ENCODE measurements around the gene SAPCD2.
"Not testable (repeated sequence)": the region's sequence is repeated elsewhere in the genome, so short reads cannot be mapped to it uniquely, and the experiment has no call there.

The SAPCD2 gene, protein sequence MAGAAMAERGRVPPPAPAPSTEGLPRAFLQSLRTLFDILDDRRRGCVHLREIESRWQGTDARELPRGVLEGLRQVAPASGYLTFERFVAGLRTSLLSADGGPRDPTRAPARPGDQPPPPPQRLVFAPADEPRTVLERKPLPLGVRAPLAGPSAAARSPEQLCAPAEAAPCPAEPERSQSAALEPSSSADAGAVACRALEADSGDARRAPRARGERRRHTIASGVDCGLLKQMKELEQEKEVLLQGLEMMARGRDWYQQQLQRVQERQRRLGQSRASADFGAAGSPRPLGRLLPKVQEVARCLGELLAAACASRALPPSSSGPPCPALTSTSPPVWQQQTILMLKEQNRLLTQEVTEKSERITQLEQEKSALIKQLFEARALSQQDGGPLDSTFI

DNA sequence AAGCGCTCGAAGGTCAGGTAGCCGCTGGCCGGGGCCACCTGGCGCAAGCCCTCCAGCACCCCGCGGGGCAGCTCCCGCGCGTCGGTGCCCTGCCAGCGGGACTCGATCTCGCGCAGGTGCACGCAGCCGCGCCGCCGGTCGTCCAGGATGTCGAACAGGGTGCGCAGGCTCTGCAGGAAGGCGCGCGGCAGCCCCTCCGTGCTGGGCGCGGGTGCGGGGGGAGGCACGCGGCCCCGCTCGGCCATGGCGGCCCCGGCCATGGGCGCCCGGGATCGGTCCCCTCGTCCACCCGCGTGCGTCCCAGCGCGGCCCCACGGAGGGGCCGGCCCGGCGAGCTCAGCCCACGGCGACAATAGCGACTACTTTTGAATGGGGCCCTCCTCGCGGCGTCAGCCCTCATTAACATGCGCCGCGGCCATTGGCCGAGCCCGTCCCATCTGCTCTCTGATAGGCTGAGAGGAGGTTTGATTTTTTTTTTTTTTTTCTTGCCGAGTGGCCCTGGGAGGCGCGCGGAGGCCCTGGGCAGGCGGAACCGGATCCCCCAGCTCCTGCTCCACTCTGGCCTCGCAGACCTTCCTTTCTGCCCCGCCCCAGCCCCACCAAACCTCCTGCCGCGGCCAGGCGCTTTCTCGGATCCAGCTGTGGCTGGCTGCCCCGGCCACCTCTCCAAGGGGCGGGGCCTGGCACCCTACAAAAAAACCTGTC, at the start of gene SAPCD2:
SAPCD2 (minus strand) TSS at position 357 of the 705 bp plus-strand sequence; CDS start at position 260, 97 bp downstream.
- peak; percentile 92 for DNase-seq (ENCODE audit: low spot score)

DNA sequence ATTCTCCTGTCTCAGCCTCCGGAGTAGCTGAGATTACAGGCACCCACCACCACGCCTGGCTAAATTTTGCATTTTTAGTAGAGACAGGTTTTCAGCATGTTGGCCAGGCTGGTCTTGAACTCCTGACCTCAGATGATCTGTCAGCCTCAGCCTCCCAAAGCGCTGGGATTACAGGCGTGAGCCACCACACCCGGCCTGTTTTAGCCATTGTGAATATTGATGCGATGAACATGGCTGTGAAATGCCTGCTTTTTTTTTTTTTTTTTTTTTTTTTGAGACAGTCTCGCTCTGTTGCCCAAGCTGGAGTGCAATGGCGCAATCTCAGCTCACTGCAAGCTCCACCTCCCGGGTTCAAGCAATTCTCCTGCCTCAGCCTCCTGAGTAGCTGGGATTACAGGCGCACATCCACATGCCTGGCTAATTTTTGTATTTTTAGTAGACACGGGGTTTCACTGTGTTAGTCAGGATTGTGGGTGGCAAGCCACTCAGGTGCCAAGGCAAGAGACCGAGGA, 47.8 kb upstream of the SAPCD2 start:
- not testable (repeated sequence) for DNase-seq (ENCODE audit: low spot score)

DNA sequence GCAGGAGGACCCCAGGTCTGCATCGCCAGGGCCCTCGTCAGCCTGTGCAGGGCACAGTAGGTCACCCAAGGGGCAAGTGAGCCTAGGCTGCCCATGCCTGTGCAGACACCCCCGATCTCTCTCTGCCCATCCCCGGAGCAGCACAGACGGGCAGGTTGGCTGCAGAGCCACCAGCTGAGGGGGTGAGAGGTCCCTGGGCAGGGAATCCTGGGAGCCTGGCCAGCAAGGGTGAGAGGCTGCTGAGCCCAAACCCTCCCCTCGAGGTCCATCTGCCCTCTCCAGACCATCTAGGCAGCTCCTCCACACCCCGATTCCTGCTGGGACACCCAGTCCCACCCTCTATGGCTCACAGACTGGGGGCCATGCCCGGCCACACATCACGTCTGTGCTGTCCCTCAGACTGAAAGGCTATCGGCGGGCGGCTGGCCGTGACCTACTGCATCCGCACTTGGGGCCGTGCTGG, 46.9 kb upstream of the SAPCD2 start:
- DNase-seq (ENCODE audit: low spot score) = no peak

DNA sequence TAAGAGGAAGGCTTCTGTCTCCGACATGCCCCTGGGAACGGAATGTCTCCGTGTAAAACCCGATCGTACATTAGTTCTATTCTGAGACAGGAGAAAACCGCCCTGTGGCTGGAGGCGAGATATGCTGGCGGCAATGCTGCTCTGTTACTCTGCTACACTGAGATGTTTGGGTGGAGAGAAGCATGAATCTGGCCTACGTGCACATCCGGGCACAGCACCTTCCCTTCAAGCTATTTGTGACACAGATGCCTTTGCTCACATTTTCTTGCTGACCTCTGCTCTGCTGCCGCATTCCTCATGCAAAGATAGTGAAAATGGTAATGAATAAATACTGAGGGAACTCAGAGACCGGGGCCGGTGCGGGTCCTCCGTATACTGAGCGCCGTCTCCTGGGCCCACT, 46.4 kb upstream of the SAPCD2 start:
- no peak for DNase-seq (ENCODE audit: low spot score)

DNA sequence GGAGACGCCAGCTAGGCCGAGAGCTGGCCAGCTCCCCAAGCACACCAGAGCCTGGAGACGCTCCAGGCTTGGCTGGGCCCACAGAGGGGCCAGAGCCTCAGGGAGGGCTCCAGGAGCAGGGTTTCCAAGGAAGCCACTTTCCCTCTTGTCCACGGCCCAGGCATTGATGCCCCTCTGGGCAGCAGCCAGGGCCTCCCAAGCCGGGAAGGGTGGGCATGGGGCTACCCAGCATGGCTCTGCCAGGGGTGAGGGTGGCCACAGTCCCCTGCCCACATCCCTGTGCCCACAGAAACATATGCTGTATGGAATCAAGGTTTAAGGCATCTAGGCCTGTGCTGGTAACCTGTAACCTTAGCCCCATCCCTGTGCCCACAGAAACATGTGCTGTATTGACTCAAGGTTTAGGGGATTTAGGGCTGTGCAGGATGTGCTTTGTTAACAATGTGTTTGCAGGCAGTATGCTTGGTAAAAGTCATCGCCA, 45.7 kb upstream of the SAPCD2 start:
- DNase-seq (ENCODE audit: low spot score) = no peak

DNA sequence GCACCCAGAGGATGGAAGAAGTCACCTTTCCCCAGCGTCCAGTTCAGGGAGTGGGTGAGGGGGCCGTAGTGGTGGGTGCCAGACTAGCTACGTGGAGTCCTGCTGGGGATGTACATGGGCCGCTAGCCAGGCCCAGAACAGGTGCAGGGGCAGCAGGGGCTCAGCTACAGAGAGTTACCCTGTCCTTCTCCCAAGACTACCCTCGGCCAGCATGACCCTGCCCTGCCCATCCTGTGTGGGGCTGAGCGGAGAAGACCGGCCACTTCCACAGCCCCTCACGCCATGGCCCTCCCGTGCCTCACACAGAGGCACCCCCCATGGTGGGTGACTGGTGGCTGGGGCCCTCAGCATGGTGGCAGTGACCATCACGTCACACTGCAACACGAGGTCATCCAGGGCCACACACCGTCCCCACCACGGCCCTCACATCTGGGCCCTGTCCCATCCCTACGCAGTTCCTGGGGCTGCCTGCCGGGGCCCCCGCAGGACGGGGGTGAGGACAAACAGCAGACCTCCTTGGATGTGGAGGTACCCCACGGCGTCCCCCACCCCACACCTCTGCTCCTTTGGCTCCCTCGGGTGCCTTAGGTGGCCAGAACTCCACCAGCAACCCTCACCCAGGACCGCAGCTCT, 45.2 kb upstream of the SAPCD2 start:
- DNase-seq (ENCODE audit: low spot score) = no peak

DNA sequence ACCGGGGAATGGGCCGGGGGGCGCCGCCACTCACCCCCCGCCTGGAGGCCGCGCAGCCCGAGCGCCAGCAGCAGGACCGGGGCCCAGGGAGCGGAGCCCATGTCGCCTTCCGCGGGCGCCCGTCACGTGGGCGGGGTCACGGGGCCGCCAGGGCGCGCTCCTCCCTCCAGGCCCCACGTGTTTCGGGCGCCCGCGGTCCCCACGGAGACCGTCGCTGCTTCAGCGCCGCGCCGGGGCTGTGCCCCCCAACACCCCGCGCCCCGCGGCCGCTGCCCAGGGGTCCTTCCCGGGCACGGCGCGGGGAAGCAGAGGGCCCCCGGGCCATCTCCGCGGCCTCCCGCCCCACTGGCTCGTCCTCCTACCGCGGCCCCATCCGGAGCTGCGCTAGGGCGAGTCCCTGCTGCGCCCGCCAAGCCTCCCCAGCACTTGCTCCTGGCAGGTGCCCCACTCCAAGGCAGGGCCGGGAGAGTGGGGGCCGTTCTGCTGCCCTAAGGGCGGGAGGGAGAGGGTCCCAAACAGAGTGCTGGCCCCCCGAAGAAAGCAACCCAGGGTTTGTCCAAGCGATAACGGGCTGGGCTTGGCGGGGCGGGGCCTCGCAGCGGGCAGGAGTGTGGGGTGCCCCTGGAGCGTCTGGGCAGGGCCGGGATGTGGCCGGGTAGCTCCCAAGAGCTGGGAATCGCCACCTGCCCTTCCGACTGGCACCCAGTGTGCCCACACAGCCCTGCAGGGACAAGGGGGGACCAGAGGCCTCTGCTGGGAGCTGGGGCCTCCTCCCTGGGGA, 44.4 kb upstream of the SAPCD2 start, which contains the start of gene DPP7:
DPP7 (minus strand) TSS at position 121 of the 781 bp plus-strand sequence; CDS start at position 101, 20 bp downstream.
- DNase-seq (ENCODE audit: low spot score) = peak; percentile 65

DNA sequence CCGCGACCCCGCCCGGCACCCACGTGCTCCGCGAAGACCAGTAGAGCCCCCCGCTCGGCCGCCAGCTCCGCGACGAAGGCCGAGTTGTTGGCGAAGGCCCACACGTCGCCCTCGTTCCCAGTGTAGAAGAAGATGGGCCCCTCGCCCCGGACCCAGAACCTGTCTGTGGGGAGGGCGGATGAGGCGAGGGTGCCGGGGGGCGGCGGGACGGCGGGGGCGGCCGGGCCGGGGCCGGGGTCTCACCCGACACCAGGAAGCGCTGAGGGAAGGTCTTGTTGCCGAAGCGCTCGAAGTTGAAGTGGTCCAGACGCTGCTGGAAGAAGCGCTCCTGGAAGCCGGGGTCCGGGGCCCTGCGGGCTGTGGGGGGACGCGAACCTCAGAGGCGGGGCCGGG, 43.9 kb upstream of the SAPCD2 start:
- DNase-seq (ENCODE audit: low spot score) = no peak

DNA sequence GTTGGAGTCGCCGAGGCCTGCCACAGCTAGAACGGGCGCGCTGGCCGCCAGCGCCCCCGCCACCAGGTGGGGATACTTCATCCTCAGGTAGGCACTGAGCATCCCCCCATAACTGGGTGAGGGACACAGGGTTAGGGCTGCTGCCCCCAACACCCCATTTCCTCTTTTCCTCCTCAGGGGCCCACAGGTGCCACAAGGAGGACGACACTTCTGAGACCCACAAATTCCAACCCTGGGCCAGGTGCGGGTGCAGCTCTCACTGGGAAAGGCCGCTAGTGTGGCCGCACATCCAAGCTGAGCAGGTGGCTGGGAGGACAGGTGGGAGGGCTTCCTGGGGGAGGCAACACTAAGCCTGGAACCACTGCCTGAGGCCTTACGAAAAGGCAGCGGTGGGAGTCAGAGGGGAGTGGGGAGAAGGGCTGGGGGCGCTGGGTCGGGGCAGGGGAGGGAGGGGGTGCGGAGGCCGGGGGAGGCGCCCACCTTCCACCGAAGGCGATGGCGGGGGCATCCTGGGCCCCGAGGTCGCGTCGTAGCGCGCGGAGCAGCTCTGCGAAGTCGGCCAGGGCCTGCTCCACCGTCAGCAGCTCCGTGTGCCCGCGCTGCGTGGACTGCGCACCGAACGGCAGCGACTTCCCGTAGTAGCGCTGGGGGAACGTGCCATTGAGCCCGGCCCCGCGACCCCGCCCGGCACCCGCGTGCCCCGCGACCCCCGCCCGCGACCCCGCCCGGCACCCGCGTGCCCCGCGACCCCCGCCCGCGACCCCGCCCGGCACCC, 43.2 kb upstream of the SAPCD2 start:
- no peak for DNase-seq (ENCODE audit: low spot score)

DNA sequence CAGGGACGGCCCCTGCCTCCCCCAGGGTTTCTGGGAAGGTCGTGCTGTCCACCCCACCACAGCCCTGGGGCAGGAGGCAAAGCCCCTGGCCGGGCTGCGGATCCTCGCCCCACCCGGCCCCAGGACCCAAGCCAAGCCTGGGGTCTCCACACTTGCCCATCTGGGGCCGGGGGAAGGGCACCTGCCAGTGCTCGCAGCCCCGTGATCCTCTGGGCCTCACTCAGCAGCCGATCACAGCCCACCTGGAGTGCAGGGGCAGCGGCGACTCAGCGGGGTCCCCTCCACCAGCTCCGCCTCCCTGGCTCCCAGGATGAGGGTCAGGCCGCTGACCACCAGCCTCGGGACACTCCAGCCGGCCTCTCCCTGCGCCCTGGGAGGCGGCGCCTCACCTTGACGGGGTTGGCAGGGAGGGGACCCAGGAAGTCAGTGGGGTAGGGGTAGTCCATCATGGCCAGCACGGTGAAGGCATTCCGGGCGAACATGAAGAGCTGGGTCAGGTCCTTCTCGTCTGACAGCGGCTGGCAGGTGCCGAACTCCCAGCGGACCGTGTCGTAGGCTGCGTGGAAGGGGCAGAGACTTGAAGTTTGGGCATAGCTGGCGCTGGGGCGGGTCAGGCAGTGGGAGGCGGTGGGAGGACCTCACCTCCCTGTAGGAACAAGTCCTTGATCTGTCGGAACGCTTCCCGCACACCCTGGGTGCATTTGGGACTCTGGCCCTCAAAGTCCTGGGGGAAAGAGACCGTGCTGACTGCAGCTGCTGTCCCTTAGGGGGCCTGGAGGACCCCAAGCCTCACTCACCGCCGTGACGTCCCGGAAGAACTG, 42.4 kb upstream of the SAPCD2 start:
- no peak for DNase-seq (ENCODE audit: low spot score)

DNA sequence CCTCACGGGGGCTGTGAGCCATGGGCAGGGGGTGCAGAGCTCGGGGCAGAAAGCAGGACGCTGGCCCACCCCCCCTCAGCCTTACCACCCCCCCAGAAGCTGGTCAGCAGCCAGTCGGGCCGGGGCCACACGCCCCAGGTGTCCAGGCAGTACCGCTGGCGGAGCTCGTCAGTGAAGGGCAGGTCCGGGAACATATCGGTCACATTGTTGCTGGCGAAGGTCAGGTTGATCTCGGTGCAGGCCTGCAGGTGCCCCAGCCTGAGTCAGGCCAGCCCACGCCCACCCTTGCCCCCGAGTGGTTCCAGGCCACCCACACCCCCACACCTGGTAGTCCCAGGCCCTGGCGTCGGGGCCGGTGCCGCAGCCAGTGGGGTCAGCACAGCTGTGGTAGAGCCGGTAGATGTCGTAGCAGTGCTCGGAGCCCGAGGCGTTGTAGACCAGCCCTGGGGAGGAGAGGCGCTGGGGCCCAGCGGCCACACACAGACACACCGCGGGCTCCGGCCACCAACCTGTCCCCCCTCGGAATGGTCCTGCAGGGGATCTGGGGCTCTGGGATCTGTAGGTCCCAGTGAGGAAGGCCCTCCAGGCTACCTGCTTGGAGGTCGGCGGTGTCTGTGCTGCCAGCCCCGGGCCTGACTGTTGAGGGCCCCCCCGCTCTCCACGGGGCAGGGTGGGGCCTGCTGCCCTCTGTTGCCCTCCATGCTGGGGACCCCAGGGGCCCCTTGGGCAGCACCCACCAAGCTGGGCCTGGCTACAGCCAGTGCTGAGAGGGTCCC, 41.6 kb upstream of the SAPCD2 start:
- DNase-seq (ENCODE audit: low spot score) = no peak

DNA sequence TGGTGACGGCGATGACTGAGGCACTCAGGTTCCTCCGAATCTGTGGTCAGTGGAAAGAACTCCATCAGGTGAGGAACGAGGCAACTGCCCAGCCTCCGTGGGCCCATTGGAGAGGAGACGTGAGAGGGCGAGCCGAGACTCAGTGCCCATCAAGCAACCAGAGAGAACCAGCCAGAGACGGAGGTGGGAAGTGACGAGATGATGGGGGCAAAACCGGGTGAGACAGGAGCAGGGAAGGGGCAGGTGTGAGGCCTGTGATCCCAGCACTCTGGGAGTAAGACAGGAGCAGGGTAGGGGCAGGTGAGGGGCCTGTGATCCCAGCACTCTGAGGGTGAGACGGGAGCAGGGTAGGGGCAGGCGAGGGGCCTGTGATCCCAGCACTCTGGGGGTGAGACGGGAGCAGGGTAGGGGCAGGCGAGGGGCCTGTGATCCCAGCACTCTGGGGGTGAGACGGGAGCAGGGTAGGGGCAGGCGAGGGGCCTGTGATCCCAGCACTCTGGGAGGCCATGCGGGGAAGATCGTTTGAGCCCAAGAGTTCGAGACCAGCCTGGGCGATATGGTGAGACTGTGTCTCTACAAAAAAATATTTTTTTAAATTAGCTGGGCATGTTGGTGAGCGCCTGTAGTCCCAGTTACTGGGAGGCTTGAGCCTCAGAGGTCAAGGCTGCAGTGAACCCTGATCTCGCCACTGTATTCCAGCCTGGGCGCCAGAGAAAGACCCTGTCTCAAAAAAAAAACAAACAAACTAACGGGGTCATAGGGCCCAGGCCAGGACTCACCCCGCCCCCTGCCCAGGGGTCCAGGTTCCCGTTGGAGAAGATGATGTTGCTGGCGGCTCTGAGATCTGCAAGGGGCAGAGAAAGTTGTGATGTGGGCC, 40.8 kb upstream of the SAPCD2 start:
- no peak for DNase-seq (ENCODE audit: low spot score)

DNA sequence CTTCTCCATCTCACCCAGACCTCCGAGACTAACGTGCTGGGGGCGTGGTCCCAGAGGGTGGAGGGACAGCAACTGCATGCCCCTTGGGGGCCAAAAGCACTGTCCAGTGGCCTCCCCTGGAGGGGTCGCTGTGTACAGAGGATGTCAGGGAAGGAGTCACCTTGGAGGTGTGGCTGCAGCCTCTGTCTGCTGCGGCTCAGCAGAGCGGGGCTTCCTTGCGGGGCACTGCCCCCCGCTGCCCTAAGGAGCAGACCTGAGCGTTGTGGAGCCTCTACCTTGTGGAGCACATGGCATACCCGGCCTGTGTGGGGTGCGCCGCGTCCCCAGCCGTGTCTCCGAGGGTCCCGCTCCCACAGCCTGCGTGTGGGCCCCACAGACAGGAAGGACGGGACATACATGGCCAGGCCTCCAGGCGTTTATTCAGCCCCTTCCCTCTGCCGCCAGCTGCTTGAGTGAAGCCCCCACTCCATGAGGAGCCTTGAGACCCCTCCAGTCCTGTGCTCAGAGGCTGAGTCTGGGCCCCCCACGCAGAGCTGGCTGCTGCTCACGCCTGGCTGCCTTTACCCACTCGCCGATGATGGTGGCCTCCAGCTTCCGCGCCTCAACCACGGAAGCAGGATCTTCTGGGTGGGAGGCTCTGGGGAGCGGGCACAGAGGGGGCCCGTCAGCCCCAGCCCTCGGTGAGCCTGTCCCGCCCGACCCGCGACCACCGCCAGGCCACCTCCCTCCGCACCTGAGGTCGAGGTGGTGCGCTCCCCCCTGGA, 40.0 kb upstream of the SAPCD2 start:
- no peak for DNase-seq (ENCODE audit: low spot score)

DNA sequence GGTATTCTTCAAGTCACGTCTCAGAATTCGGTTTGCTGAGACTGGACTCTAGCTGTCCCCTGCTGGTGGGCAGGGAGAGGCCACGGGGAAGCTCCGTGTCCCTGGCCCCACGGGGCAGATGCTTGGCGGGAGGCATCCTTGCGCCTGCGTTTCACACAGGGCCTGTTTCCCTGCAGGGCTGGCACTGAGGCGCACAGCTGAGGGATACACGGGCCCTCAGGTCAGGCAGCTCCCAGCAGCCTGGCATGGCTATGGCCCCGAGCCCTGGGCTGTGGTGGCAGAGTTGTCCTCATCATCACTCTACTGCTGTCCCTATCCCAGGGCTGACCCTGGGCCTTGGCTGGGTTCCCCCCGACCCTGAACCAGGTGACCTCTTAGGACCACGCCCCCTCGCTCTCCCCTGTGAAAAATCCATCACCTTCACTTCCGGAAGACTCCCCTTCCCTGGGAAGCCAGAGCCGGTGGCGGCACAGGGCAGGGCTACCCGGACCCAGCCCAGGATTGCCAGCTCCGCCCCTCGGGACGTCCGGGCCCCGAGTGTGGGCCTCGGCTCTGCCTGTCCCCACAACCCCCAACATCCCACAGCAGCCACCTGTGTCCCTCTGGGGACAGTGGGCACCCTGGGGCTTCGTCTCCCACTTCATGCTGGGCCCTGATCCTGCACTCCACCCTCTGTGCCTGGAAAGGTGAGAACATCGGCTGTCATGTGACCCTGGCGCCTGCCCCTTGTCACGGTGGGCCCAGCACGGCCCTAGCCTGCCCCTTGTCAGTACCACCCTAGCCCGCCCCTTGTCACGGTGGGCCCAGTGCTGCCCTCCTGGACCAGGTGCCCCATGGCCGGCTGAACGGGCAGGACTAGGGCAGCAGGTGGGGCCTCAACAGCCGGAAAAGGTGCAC, 39.1 kb upstream of the SAPCD2 start:
- DNase-seq (ENCODE audit: low spot score) = no peak

DNA sequence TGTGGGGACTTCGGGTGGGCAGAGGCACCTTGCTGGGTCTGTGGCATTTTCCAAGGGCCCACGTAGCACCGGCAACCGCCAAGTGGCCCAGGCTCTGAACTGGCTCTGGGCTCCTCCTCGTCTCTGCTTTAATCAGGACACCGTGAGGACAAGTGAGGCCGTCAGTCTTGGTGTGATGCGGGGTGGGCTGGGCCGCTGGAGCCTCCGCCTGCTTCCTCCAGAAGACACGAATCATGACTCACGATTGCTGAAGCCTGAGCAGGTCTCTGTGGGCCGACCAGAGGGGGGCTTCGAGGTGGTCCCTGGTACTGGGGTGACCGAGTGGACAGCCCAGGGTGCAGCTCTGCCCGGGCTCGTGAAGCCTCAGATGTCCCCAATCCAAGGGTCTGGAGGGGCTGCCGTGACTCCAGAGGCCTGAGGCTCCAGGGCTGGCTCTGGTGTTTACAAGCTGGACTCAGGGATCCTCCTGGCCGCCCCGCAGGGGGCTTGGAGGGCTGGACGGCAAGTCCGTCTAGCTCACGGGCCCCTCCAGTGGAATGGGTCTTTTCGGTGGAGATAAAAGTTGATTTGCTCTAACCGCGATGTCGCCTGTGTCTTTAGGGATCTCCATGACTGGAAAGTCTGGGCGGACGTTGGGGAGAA, 38.4 kb upstream of the SAPCD2 start:
- DNase-seq (ENCODE audit: low spot score) = no peak

DNA sequence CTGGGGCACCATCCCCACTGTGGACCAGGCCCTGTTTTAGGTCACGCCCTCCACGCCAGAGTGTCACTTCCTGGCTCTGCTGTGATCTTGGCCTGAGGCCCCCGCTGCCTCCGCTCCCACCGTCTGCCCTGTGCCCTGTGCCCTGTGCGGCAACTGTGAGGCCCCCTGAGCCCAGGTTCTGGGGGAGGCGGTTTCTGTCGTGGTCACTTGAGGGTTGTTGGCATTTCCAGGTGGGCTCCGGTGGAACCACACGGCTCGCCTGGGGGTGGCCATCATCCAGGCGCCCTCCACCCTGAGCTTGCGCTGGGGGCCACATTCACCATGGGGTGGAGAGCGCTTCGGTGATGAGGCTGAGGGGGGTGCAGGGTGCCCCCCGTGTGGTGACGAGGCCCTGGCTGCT, 37.6 kb upstream of the SAPCD2 start:
- no peak for DNase-seq (ENCODE audit: low spot score)

All from ecto neural progenitor cell (in vitro differentiated cells).